HG02840 (cell line): ENCODE measurements around the gene MSH4.
"Not testable (repeated sequence)": the region's sequence is repeated elsewhere in the genome, so short reads cannot be mapped to it uniquely, and the experiment has no call there.

ENCODE experiments used
- ATAC-seq: cut with Tn5 transposase; IDR thresholded peaks from one replicate; pipeline ENCODE4 v1.9.1; 2021; ENCODE audit warnings: mild to moderate bottlenecking, moderate library complexity, moderate number of reproducible peaks; ENCODE audit not compliant: unreplicated experiment, low FRiP score

MSH4 gene

DNA sequence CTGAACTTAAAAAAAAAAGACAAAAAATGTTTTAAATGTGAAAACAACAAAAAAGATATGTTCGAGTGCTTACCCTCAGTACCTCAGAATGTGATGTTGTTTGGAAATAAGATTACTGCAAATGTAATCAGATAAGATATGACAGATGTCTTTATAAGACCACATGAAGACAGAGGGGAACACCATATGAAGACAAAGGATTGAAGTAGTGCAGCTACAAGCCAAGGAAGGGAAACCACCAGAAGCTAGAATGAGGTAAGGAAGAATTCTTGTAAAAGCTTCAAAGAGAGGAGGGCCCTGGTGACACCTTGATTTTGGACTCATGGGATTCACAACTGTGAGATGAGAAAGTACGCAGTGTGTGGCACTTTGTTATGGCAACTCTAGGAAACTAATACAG is 120.2 kb downstream of the MSH4 start:
- no peak for ATAC-seq

DNA sequence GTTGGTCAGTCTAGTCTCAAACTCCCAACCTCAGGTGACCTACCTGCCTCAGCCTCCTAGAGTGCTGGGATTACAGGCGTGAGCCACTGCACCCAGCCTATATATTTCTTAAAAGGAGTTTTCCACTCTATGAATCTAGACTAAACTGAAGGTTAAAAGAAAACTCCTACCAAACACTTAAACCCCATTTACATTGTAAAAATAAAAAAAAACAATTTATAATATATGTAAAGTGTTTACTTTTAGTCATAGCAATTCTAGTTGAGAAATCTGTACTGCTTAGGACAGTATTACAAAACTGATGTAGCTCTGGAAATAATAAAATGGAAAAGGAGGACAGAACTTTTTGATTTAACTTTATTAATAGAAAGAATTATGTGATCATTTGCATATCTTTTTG is 126.0 kb downstream of the MSH4 start:
- no peak for ATAC-seq

- no peak for ATAC-seq
These were observed 135.6 kb downstream of the MSH4 start, which contains the start of gene ASB17 for GRCh38 chr1:75932304-75932703. ASB17 (minus strand) TSS chr1:75932404; CDS start chr1:75932291, 113 bp downstream.

DNA sequence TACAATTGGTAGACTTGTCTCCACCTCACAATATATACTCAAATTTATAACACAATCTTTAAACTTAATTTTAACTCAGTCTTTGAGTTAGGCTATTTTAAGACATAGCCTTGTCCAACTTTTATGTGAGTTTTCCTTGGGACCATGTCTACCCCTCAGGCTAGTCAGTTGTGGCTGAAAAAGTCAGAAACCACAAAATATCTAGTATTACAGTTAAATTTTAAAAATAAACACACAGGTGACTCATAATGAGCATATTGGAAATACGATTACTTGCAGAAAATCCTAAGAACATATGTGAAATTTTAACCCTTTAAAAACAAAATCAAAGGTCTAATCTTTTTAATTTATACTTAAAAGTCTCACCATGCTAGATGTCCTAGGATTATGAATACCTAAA is 140.4 kb downstream of the MSH4 start:
- no peak for ATAC-seq

GRCh38 chr1:75943037-75943436 is 146.4 kb downstream of the MSH4 start:
- not testable (repeated sequence) for ATAC-seq

DNA sequence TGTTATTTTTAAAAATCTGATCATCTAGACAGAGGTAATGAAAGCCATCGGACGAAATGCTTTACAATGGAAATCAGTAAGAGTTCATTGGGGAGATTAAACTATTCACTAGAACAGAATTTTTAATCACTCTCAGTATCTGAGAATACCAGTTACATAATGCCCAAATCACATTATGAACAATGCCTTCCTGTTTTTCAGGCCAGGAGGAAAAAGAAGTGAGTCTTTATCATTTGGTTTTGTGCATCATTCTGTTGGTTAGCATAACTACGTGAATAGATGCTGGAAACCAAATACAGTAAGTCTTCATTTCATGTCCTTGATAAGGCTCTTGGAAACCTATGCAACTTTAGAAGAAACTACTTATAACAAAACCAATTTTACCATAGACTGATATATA is 153.5 kb downstream of the MSH4 start:
- ATAC-seq = no peak

- no peak for ATAC-seq
These were observed 155.3 kb downstream of the MSH4 start for GRCh38 chr1:75952016-75952415.

DNA sequence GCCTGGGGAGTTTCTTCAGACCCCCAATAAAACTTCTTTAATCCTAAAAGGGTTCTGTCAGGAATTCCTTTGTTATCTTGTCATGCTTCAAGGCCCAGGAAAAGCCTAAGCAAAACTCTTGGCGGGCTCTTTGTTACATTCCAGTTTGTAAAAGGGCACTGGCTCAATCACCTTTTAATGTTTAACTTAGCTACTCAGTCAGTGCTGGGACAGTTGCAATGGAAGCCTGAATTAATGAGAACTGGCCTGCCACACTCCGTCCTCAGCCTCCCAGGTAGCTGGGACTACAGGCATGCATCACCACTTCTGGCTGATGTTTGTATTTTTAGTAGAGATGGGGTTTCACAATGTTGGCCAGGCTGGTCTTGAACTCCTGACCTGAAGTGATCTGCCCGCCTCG is 156.8 kb downstream of the MSH4 start:
- ATAC-seq = no peak

DNA sequence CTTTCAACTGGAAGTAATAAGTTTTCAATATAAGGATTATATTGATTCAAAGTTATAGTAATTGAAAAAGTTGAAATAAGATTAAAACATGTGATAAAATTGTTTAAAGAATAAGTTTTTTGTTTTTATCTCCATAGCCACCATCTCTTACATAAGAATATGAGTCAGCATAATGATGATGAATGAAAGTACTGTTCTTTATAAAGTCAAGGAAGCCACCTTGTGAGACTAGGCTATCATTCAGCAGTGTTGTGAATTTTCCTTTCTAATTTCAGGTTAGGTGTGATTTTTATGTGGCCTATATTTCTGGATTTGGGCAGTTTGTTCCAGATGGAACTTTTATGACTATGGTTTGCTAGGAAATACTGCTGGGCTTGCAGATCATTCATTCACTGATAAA is 157.9 kb downstream of the MSH4 start:
- ATAC-seq = no peak
